Inflammatory macrophage treated with lipopolysaccharide for 1 hour (primary cell): Measurements from ENCODE around the gene CSTF3.

ENCODE experiments used
- DNase-seq, 2 donors: peaks; one replicate each; pipeline ENCODE4 v3.0.0-alpha.2; 2020 to 2022

CSTF3 gene

GRCh38 chr11:33040033-33040861 lies 121.0 kb downstream of the CSTF3 start:
- DNase-seq: no peak

GRCh38 chr11:33039274-33040032 lies 121.8 kb downstream of the CSTF3 start, which contains the start of gene TCP11L1:
TSS of gene TCP11L1 (plus strand) at chr11:33039572. CDS start at chr11:33043774, 4,202 bp downstream.
- peak; percentile 28 to 68 for DNase-seq

- DNase-seq: no peak
Measured at GRCh38 chr11:33035011-33035410, 126.3 kb downstream of the CSTF3 start.
